Measurements from ENCODE around the gene TECR. TPM values are rescaled to one million over a fixed set of nuclear protein-coding genes. Genes with fewer than 3 reads are reported as not detected.

TECR gene
- total RNA-seq, 1 experiment from 2014 or later = 232 TPM

DNA sequence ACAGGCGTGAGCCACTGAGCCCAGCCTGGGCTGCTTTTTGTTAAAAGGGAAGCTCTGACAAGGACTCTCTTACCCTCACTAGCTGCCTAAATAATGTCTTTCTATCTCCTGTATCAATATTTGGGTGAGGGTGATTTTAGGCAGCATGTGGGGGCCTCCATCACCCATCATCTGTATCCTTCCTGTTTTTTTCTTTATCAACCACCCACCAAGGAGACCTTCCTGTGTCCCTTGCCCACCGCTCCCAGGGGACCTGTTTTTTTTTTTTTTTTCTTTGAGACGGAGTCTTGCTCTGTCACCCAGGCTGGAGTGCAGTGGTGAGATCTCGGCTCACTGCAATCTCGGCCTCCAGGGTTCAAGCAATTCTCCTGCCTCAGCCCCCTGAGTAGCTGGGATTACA, 47.9 kb downstream of the TECR start:
- Histone ChIP-seq H3K4me1 (ENCODE audit: control insufficient read depth in 1 of 2, insufficient read depth in 2 of 2, low read length in 2 of 2) (peaks cover 3 to 20% of the 10 kb centered on the region in 2 experiments; a peak in 3 of 4 replicates), H2AFZ (ENCODE audit: low read depth, low read length, poor library complexity, severe bottlenecking) (no peak overlapping the region), H3K9me3 (ENCODE audit: control insufficient read depth in 1 of 2, insufficient read depth in 1 of 2, low read depth in 1 of 2, low read length in 2 of 2) (no peaks in the 10 kb centered on the region), H3K27me3 (ENCODE audit: insufficient read depth, low read length) (no peaks in the 10 kb centered on the region), H3K9me2 (ENCODE audit: insufficient read depth) (no peaks in the 10 kb centered on the region), H3K4me3 (replicated peaks in 1 of 2; ENCODE audit: low read depth in 1 of 2, low read length in 2 of 2) (no peak overlapping the region), H3K79me2 (ENCODE audit: insufficient read depth, low read length) (no peaks in the 10 kb centered on the region), H3K9ac (ENCODE audit: low read length) (no peak overlapping the region), H3K36me3 (ENCODE audit: control insufficient read depth in 1 of 2, insufficient read depth in 2 of 2, low read length in 2 of 2) (no peaks in the 10 kb centered on the region), H3K27ac (ENCODE audit: low read depth, low read length) (no peak overlapping the region), H4K20me1 (ENCODE audit: insufficient read depth) (no peaks in the 10 kb centered on the region), H3K4me2 (ENCODE audit: low read length) (no peak overlapping the region)
- BruUV-seq (replicated peaks) = no TSS peak
- POLR2A ChIA-PET = no interaction called here
- CTCF ChIA-PET = interaction anchor here (1.3 kb wide), 1 partner anchor 109 kb away, joined by 6 read pairs; no protein-coding TSS in a partner anchor
- DNase-seq (ENCODE audit: low read depth, low spot score) = no peak
- TF ChIP-seq FOSL1 (IDR thresholded peaks at IDR 0.05; ENCODE audit: low read depth) (no peak), POLR2AphosphoS5 (IDR thresholded peaks at IDR 0.05; ENCODE audit: low read depth, low read length) (no peak), JUND (IDR thresholded peaks at IDR 0.05) (no peak), CEBPB (IDR thresholded peaks at IDR 0.05; ENCODE audit: low read depth) (no peak), ZFX (IDR thresholded peaks at IDR 0.05) (no peak), EZH2phosphoT487 (IDR thresholded peaks at IDR 0.05; ENCODE audit: borderline replicate concordance) (no peak), SRF (IDR thresholded peaks at IDR 0.05; ENCODE audit: low read depth) (no peak), ZNF274 (IDR thresholded peaks at IDR 0.05; ENCODE audit: low read depth, low read length) (no peak), SIN3A (IDR thresholded peaks at IDR 0.05; ENCODE audit: low read depth) (no peak), EGR1 (IDR thresholded peaks at IDR 0.05; ENCODE audit: low read depth) (no peak), EZH2 (IDR thresholded peaks at IDR 0.05) (no peak)
- TF ChIP-seq, protein P1, sequence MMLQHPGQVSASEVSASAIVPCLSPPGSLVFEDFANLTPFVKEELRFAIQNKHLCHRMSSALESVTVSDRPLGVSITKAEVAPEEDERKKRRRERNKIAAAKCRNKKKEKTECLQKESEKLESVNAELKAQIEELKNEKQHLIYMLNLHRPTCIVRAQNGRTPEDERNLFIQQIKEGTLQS (IDR thresholded peaks at IDR 0.05) = no peak
- TF ChIP-seq, protein P2, sequence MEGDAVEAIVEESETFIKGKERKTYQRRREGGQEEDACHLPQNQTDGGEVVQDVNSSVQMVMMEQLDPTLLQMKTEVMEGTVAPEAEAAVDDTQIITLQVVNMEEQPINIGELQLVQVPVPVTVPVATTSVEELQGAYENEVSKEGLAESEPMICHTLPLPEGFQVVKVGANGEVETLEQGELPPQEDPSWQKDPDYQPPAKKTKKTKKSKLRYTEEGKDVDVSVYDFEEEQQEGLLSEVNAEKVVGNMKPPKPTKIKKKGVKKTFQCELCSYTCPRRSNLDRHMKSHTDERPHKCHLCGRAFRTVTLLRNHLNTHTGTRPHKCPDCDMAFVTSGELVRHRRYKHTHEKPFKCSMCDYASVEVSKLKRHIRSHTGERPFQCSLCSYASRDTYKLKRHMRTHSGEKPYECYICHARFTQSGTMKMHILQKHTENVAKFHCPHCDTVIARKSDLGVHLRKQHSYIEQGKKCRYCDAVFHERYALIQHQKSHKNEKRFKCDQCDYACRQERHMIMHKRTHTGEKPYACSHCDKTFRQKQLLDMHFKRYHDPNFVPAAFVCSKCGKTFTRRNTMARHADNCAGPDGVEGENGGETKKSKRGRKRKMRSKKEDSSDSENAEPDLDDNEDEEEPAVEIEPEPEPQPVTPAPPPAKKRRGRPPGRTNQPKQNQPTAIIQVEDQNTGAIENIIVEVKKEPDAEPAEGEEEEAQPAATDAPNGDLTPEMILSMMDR (IDR thresholded peaks at IDR 0.05 in 2 of 3, conservative IDR thresholded peaks at IDR 0.05 in 1 of 3; ENCODE audit: borderline replicate concordance in 1 of 3, insufficient read depth in 1 of 3, low read depth in 2 of 3, low read length in 2 of 3) = no peak
- TF ChIP-seq, protein P3, sequence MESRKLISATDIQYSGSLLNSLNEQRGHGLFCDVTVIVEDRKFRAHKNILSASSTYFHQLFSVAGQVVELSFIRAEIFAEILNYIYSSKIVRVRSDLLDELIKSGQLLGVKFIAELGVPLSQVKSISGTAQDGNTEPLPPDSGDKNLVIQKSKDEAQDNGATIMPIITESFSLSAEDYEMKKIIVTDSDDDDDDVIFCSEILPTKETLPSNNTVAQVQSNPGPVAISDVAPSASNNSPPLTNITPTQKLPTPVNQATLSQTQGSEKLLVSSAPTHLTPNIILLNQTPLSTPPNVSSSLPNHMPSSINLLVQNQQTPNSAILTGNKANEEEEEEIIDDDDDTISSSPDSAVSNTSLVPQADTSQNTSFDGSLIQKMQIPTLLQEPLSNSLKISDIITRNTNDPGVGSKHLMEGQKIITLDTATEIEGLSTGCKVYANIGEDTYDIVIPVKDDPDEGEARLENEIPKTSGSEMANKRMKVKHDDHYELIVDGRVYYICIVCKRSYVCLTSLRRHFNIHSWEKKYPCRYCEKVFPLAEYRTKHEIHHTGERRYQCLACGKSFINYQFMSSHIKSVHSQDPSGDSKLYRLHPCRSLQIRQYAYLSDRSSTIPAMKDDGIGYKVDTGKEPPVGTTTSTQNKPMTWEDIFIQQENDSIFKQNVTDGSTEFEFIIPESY (IDR thresholded peaks at IDR 0.05; ENCODE audit: extremely low read depth, insufficient replicate concordance, low read length) = no peak
- TF ChIP-seq, protein P4, sequence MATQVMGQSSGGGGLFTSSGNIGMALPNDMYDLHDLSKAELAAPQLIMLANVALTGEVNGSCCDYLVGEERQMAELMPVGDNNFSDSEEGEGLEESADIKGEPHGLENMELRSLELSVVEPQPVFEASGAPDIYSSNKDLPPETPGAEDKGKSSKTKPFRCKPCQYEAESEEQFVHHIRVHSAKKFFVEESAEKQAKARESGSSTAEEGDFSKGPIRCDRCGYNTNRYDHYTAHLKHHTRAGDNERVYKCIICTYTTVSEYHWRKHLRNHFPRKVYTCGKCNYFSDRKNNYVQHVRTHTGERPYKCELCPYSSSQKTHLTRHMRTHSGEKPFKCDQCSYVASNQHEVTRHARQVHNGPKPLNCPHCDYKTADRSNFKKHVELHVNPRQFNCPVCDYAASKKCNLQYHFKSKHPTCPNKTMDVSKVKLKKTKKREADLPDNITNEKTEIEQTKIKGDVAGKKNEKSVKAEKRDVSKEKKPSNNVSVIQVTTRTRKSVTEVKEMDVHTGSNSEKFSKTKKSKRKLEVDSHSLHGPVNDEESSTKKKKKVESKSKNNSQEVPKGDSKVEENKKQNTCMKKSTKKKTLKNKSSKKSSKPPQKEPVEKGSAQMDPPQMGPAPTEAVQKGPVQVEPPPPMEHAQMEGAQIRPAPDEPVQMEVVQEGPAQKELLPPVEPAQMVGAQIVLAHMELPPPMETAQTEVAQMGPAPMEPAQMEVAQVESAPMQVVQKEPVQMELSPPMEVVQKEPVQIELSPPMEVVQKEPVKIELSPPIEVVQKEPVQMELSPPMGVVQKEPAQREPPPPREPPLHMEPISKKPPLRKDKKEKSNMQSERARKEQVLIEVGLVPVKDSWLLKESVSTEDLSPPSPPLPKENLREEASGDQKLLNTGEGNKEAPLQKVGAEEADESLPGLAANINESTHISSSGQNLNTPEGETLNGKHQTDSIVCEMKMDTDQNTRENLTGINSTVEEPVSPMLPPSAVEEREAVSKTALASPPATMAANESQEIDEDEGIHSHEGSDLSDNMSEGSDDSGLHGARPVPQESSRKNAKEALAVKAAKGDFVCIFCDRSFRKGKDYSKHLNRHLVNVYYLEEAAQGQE (IDR thresholded peaks at IDR 0.05; ENCODE audit: low read depth) = no peak
- intact Hi-C loops (cut with micrococcal nuclease) = no loop called here
- no peak for ATAC-seq
- RAD21 ChIA-PET (ENCODE audit: low non-redundant PET in 1 of 2, low total read pairs in 2 of 2, uncharacterized antibody in 2 of 2, unreplicated experiment in 2 of 2) = no interaction called here
